ENCODE measurements around the gene MMAB. TPM values are rescaled to one million over a fixed set of nuclear protein-coding genes. Genes with fewer than 3 reads are reported as not detected.

Gene MMAB
- total RNA-seq, 1 experiment from 2014 or later: 97.6 TPM

DNA sequence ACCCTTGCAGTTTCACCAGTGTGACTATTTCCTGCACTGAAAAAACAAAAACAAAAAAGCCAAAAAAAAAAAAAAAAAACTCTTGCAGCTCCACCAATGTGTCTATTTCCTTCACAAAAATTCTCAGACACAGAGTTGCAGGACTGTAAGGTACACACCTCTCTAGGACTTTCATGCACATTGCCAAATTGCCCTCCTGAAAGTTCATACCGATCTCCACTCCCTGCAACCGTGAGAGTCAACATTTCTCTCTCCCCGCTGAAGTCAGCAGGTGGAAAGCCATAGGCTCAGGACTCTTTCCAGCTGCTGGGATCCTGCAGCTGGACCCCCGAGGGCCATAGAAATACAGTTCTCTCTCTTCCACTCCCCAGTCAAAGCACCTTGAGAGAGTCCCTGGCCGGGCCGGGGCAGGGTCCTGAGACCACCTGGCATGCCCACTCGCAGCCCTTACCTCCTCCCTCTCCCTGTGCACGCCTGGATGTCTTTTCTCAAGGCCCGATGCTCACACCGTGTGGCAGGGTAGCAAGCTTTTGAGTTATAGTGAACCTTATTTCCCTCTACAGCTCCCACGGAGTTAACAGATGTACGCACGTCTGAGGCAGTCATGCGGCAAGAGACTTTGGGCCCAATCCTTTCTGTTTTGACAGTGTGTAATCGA lies 23.6 kb downstream of the MMAB start:
- intact Hi-C loops (cut with micrococcal nuclease; ENCODE audit: unreplicated experiment): no loop called here
- no peaks in the 10 kb centered on the region for H3K36me3 ChIP-seq (ENCODE audit: insufficient read depth, low read length, poor library complexity, severe bottlenecking)
- H3K27me3 ChIP-seq (replicated peaks; ENCODE audit: insufficient read depth, low read depth, low read length, poor library complexity): peaks cover 9% of the 10 kb centered on the region
- H3K27ac ChIP-seq (ENCODE audit: low read depth, low read length, poor library complexity, severe bottlenecking): no peak overlapping the region
- TF ChIP-seq EZH2 (IDR thresholded peaks at IDR 0.05; ENCODE audit: borderline replicate concordance, low read depth, low read length, poor library complexity, severe bottlenecking): no peak
- TF ChIP-seq, protein P1, sequence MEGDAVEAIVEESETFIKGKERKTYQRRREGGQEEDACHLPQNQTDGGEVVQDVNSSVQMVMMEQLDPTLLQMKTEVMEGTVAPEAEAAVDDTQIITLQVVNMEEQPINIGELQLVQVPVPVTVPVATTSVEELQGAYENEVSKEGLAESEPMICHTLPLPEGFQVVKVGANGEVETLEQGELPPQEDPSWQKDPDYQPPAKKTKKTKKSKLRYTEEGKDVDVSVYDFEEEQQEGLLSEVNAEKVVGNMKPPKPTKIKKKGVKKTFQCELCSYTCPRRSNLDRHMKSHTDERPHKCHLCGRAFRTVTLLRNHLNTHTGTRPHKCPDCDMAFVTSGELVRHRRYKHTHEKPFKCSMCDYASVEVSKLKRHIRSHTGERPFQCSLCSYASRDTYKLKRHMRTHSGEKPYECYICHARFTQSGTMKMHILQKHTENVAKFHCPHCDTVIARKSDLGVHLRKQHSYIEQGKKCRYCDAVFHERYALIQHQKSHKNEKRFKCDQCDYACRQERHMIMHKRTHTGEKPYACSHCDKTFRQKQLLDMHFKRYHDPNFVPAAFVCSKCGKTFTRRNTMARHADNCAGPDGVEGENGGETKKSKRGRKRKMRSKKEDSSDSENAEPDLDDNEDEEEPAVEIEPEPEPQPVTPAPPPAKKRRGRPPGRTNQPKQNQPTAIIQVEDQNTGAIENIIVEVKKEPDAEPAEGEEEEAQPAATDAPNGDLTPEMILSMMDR (conservative IDR thresholded peaks at IDR 0.05; ENCODE audit: low read depth, low read length): no peak
- no peaks in the 10 kb centered on the region for H3K4me1 ChIP-seq (ENCODE audit: insufficient read depth, low read length, poor library complexity, severe bottlenecking)
- no peaks in the 10 kb centered on the region for H3K9me3 ChIP-seq (ENCODE audit: low read depth, low read length, poor library complexity, severe bottlenecking)
- CTCF ChIA-PET: interaction anchor here (0.7 kb wide), 1 partner anchor 225 kb away, joined by 3 read pairs; no protein-coding TSS in a partner anchor
- no peak overlapping the region for H3K4me3 ChIP-seq (ENCODE audit: low read depth, low read length, poor library complexity, severe bottlenecking)
- POLR2A ChIA-PET (ENCODE audit: low non-redundant PET): no interaction called here
- no peak for DNase-seq (ENCODE audit: low spot score)
- no TSS peak for BruUV-seq (replicated peaks)

DNA sequence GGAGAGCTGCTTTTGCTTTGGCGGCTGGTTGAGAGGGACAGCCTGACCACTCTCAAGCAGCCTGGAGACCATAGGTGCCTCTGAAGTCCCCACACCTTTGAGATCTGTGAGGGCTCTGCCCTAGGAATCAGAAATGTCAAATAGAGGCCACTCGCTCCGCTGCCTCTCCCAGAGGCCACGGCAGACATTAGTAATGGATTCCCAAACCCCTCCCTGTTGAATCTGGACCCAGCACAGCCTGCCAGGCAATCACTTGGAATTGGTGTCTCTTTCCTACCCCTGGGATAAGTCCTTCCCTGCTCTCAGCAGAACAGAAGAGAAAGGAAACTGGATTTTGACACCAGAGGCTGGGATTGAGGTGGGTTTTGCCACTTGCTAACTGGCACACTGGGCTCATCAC lies 25.0 kb downstream of the MMAB start:
- DNase-seq (ENCODE audit: low spot score): no peak
- POLR2A ChIA-PET (ENCODE audit: low non-redundant PET): no interaction called here
- Histone ChIP-seq H3K4me3 (ENCODE audit: low read depth, low read length, poor library complexity, severe bottlenecking) (no peak overlapping the region), H3K27ac (ENCODE audit: low read depth, low read length, poor library complexity, severe bottlenecking) (no peak overlapping the region), H3K4me1 (ENCODE audit: insufficient read depth, low read length, poor library complexity, severe bottlenecking) (no peaks in the 10 kb centered on the region), H3K9me3 (ENCODE audit: low read depth, low read length, poor library complexity, severe bottlenecking) (no peaks in the 10 kb centered on the region), H3K27me3 (replicated peaks; ENCODE audit: insufficient read depth, low read depth, low read length, poor library complexity) (peaks cover 9% of the 10 kb centered on the region), H3K36me3 (ENCODE audit: insufficient read depth, low read length, poor library complexity, severe bottlenecking) (no peaks in the 10 kb centered on the region)
- no TSS peak for BruUV-seq (replicated peaks)
- TF ChIP-seq, protein P1 (conservative IDR thresholded peaks at IDR 0.05; ENCODE audit: low read depth, low read length): no peak
- no peak for TF ChIP-seq EZH2 (IDR thresholded peaks at IDR 0.05; ENCODE audit: borderline replicate concordance, low read depth, low read length, poor library complexity, severe bottlenecking)
- intact Hi-C loops (cut with micrococcal nuclease; ENCODE audit: unreplicated experiment): no loop called here
- CTCF ChIA-PET: interaction anchor here (0.6 kb wide), 1 partner anchor 240 kb away, joined by 4 read pairs; no protein-coding TSS in a partner anchor

DNA sequence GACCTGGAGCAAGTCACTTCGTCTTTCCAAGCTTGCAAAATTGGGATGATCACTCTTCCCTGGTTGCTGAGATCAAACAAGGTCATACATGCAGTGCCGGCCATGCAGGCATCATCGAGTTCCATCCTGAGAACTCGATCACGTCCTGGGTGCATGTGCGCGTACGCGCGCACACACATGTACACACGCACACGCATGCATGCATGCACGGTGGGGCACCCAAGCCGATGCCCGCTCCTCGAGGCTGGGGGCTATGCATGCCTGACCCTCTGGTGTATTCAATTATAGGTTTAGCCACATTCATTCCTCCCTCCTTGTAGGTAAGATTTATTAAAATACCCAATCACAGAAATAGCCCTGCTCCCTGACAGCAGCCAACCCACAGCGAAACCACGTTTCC lies 26.0 kb downstream of the MMAB start:
- DNase-seq (ENCODE audit: low spot score): no peak
- Histone ChIP-seq H3K4me1 (ENCODE audit: insufficient read depth, low read length, poor library complexity, severe bottlenecking) (no peaks in the 10 kb centered on the region), H3K27me3 (replicated peaks; ENCODE audit: insufficient read depth, low read depth, low read length, poor library complexity) (peaks cover 9% of the 10 kb centered on the region), H3K4me3 (ENCODE audit: low read depth, low read length, poor library complexity, severe bottlenecking) (no peak overlapping the region), H3K27ac (ENCODE audit: low read depth, low read length, poor library complexity, severe bottlenecking) (no peak overlapping the region), H3K36me3 (ENCODE audit: insufficient read depth, low read length, poor library complexity, severe bottlenecking) (no peaks in the 10 kb centered on the region), H3K9me3 (ENCODE audit: low read depth, low read length, poor library complexity, severe bottlenecking) (no peaks in the 10 kb centered on the region)
- POLR2A ChIA-PET (ENCODE audit: low non-redundant PET): no interaction called here
- TF ChIP-seq, protein P1 (conservative IDR thresholded peaks at IDR 0.05; ENCODE audit: low read depth, low read length): no peak
- TF ChIP-seq EZH2 (IDR thresholded peaks at IDR 0.05; ENCODE audit: borderline replicate concordance, low read depth, low read length, poor library complexity, severe bottlenecking): no peak
- intact Hi-C loops (cut with micrococcal nuclease; ENCODE audit: unreplicated experiment): no loop called here
- no TSS peak for BruUV-seq (replicated peaks)
- CTCF ChIA-PET: no interaction called here
